Measurements from ENCODE around the gene CFAP107. TPM values are rescaled to one million over a fixed set of nuclear protein-coding genes. Genes with fewer than 3 reads are reported as not detected.
"Not testable (repeated sequence)": the region's sequence is repeated elsewhere in the genome, so short reads cannot be mapped to it uniquely, and the experiment has no call there.

Gene CFAP107
- total RNA-seq, 1 donor from 2014 or later = not detected

GRCh38 chr1:12774801-12775345, 28.9 kb downstream of the CFAP107 start:
- intact Hi-C loops (cut with DNase I) = no loop called here

GRCh38 chr1:12775443-12775842, 29.4 kb downstream of the CFAP107 start:
- no peak for DNase-seq (ENCODE audit: low spot score)
- intact Hi-C loops (cut with DNase I) = no loop called here

More at GRCh38 chr1:12774801-12775345, 28.9 kb downstream of the CFAP107 start:
- no peak for DNase-seq (ENCODE audit: low spot score)

- no peak for DNase-seq (ENCODE audit: low spot score)
- intact Hi-C loops (cut with DNase I) = no loop called here
Measured at GRCh38 chr1:12776801-12777557, 31.0 kb downstream of the CFAP107 start.

- intact Hi-C loops (cut with DNase I) = no loop called here
- no peak for DNase-seq (ENCODE audit: low spot score)
Measured at GRCh38 chr1:12778061-12778460, 32.1 kb downstream of the CFAP107 start.

GRCh38 chr1:12778907-12779306, 32.9 kb downstream of the CFAP107 start:
- intact Hi-C loops (cut with DNase I) = no loop called here
- DNase-seq (ENCODE audit: low spot score) = no peak

GRCh38 chr1:12781488-12781887, 35.5 kb downstream of the CFAP107 start:
- intact Hi-C loops (cut with DNase I); DNase-seq (ENCODE audit: low spot score): not testable (repeated sequence)

- intact Hi-C loops (cut with DNase I); DNase-seq (ENCODE audit: low spot score): not testable (repeated sequence)
Measured at GRCh38 chr1:12783783-12784182, 37.8 kb downstream of the CFAP107 start.

GRCh38 chr1:12784729-12785128, 38.7 kb downstream of the CFAP107 start:
- DNase-seq (ENCODE audit: low spot score); intact Hi-C loops (cut with DNase I): not testable (repeated sequence)

GRCh38 chr1:12791097-12791496, 45.1 kb downstream of the CFAP107 start, which contains the start of gene PRAMEF1:
PRAMEF1 (plus strand) TSS chr1:12791397; CDS start chr1:12793228, 1,831 bp downstream.
- intact Hi-C loops (cut with DNase I); DNase-seq (ENCODE audit: low spot score): not testable (repeated sequence)

GRCh38 chr1:12798911-12799310, 52.9 kb downstream of the CFAP107 start:
- no peak for DNase-seq (ENCODE audit: low spot score)
- intact Hi-C loops (cut with DNase I) = no loop called here

GRCh38 chr1:12799730-12800129, 53.7 kb downstream of the CFAP107 start:
- intact Hi-C loops (cut with DNase I) = no loop called here
- DNase-seq (ENCODE audit: low spot score) = no peak

- DNase-seq (ENCODE audit: low spot score) = no peak
- intact Hi-C loops (cut with DNase I) = no loop called here
Measured at GRCh38 chr1:12809933-12810332, 63.9 kb downstream of the CFAP107 start.

- intact Hi-C loops (cut with DNase I) = no loop called here
- no peak for DNase-seq (ENCODE audit: low spot score)
Measured at GRCh38 chr1:12810691-12811408, 64.8 kb downstream of the CFAP107 start.

- no peak for DNase-seq (ENCODE audit: low spot score)
- intact Hi-C loops (cut with DNase I) = no loop called here
Measured at GRCh38 chr1:12811409-12811784, 65.4 kb downstream of the CFAP107 start.

Other genes with a start within 250 kb of the CFAP107 start
- gene DHRS3, start 128.0 kb upstream of the CFAP107 start, total RNA-seq = 41.8 TPM
- gene AADACL4, start 102.1 kb upstream of the CFAP107 start, total RNA-seq = not detected
- gene AADACL3, start 30.1 kb upstream of the CFAP107 start, total RNA-seq = not detected
- not detected for gene PRAMEF12, start 27.5 kb downstream of the CFAP107 start, total RNA-seq
- gene PRAMEF1, start 45.2 kb downstream of the CFAP107 start, total RNA-seq = not detected
- gene PRAMEF11, start 85.2 kb downstream of the CFAP107 start, total RNA-seq = not detected
- not detected for gene HNRNPCL1, start 102.5 kb downstream of the CFAP107 start, total RNA-seq
- not detected for gene PRAMEF2, start 110.9 kb downstream of the CFAP107 start, total RNA-seq
- not detected for gene PRAMEF4, start 140.0 kb downstream of the CFAP107 start, total RNA-seq
- not detected for gene PRAMEF10, start 152.1 kb downstream of the CFAP107 start, total RNA-seq
- not detected for gene PRAMEF7, start 170.4 kb downstream of the CFAP107 start, total RNA-seq
- gene PRAMEF6, start 201.4 kb downstream of the CFAP107 start, total RNA-seq = not detected